GM19395 (cell line): ENCODE results near the gene NEMF.
"Not testable (repeated sequence)": the region's sequence is repeated elsewhere in the genome, so short reads cannot be mapped to it uniquely, and the experiment has no call there.

Experiments
- ATAC-seq: cut with Tn5 transposase; IDR thresholded peaks from one replicate; pipeline ENCODE4 v1.9.1; 2021; ENCODE audit warnings: mild to moderate bottlenecking, moderate library complexity; ENCODE audit not compliant: unreplicated experiment

NEMF gene

GRCh38 chr14:49820176-49820575, 32.4 kb downstream of the NEMF start:
- no peak for ATAC-seq

GRCh38 chr14:49816844-49817243, 35.7 kb downstream of the NEMF start:
- no peak for ATAC-seq

DNA sequence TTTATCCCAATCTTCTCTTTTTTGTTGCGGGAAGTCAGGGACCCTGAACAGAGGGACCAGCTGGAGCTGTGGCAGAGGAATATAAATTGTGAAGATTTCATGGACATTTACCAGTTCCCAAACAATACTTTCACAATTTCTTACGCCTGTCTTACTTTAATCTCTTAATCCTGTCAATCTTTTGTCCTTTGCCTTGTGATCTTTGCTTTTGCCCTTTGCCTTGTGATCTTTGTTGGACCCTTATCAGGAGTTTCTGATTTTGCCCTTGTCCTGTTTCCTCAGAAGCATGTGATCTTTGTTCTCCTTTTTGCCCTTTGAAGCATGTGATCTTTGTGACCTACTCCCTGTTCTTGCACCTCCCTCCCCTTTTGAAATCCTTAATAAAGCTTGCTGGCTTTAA, 36.5 kb downstream of the NEMF start:
- ATAC-seq: not testable (repeated sequence)

DNA sequence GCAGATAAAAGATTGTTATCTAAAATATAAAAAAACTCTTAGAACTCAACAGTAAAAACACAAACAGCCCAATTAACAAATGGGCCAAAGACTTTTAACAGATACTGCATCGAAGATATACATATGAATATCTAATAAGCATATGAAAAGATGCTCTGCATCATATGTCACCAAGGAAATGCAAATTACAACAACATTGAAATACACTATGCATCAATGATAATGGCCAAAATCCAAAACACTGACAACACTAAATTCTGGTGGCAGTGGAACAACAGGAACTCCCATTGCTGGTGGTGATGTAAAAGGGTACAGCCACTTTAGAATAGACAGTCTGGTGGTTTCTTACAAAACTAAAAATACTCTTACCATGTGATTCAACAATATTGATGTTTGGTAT, 43.8 kb downstream of the NEMF start:
- ATAC-seq: no peak

GRCh38 chr14:49796025-49796424, 56.6 kb downstream of the NEMF start:
- ATAC-seq: no peak

GRCh38 chr14:49792618-49793017, 60.0 kb downstream of the NEMF start:
- ATAC-seq: no peak

DNA sequence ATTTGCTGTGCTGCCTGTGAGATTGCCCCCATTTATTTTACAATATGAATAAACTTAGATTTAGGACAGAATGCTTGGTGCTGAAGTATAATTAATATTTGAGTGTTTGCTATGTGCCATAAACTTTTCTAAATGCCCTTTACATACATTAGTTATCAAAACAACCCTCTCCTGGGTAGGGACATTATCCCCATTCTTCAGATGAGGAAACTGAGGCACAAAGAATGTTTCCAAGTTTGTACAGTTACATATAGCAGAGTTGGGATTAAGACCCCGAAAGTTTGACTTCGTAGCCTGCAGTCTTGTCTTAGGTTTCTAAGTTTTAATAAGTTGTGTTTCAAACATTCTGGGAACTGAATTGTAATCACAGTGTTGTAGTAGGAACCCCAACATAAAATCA, 66.3 kb downstream of the NEMF start:
- no peak for ATAC-seq

DNA sequence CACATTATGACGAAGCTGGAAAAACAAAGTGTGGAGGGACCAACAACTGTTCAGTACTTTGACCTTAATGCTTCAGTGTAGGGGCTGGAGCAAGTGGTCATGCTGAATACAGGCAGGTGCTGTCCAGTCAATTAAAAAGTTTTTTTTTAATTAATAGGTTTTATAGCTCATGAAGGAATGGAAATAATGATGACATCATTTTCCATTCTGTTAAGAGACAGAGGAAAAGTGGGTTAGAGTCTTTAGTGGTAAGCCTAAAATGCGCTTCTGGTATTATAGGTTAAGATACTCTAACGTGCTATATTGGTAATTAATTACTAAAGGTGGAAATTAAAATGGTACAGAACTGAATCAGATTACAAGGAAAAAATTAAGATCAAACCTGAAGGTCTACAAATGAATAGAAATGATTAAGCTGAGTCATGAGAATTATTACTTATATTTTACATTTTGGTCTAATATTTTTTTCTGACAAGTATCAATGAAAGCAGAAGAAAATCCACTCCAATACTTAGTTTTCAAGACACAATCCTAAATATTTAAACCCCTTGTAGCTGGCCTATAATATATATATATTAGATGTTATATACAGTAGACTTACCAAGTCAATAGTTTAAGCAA, 69.1 kb downstream of the NEMF start:
- no peak for ATAC-seq

DNA sequence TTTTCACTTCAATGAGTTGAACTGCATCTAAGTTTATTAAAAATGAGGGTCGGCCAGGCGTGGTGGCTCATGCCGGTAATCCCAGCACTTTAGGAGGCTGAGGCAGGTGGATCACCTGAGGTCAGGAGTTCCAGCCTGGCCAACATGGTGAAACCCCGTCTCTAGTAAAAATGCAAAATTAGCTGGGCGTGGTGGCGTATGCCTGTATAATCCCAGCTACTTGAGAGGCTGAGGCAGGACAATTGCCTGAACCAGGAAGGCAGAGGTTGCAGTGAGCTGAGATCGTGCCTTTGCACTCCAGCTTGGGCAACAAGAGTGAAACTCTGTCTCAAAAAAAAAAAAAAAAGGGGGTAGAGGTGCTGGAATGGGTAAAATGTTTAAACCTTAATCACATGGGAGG, 71.5 kb downstream of the NEMF start:
- ATAC-seq: not testable (repeated sequence)

DNA sequence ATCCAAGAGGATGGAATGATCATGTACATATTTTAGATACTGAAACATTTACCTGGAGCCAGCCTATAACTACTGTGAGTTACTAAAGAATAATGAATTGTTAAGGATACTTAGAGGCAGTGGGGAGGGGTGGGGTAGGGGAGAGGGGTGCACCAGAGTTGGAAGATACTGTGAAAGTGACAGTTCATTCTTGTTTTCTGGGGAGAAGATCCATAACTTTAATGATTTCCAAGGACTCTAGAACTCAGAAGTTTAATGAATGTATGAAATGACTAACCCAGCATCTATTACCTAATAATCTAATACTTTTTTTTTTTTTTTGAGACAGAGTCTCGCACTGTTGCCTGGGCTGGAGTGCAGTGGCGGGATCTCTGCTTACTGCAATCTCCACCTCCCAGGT, 74.2 kb downstream of the NEMF start:
- ATAC-seq: no peak

GRCh38 chr14:49774106-49774505, 78.5 kb downstream of the NEMF start:
- ATAC-seq: no peak

- ATAC-seq: not testable (repeated sequence)
Observed at GRCh38 chr14:49771691-49772090, 80.9 kb downstream of the NEMF start.

DNA sequence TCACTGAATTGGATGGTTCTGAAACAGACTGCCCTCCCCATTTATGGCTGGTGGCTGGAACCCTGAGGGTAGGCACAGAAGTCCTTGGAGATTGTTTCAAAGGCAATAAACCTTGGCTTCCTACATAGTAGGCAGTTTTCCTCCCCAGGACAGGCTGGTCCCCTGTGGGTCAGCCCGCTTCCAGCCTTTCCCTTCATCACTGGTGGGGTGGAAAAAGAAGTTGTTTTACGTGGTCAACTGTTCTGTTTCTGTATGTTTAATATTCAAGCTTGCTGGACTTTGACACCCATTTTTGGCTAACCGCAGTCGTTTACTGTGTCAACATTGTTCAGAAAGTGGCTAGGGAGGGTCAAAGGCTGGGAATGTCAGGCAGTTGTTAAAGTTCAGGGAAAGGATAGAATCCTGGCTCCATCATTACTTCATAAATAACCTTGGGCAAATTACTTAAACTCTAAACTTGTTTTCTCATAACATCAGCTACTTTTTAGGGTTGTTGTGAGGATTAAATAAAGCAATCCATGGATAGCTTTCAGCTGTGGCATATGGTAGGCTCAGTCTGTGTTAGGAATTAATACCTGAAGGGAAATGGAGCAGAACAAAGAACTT, 82.3 kb downstream of the NEMF start:
- ATAC-seq: no peak

DNA sequence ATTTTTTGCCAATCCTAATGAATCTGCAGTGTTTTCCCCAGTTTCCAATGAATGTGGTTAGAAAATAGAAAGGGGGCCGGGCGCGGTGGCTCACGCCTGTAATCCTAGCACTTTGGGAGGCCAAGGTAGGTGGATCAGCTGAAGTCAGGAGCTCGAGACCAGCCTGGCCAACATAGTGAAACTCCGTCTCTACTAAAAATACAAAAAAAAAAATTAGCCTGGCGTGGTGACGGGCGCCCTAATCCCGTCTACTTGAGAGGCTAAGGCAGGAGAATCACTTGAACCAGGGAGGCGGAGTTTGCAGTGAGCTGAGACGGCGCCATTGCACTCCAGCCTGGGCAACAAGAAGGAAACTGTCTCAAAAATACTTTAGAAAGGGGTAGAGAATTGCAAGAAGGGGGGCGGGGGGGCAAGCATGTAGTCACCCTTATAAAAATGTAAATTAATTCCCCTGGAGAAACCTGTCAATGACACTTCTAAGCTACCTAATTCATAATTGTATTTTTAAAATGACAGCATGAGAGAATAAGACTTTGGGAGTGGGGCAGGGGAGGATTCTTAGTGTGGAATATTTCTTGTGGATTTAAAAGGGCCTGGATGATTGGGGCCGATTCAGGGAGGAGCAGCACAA, 82.9 kb downstream of the NEMF start:
- ATAC-seq: no peak

DNA sequence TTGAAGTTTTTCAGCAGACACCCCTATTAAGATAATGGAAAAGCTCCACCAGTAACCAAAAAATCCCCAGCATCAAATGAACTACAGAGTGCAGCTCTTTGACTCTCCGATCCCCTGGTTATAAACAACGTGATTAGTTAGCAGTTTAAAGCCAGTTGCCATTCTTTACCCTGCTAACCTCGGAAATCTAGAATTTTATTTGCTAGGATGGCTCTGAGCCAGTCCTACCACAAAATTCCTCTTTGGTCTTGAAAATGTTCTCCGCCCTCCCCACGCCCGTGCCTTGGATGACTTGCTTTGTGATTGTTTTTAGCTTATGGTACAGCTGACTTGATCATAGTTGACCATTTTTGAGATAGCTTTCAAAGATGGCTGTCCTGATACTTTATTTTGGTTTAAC, 83.4 kb downstream of the NEMF start:
- no peak for ATAC-seq

GRCh38 chr14:49768301-49769121, 84.1 kb downstream of the NEMF start:
- peak; percentile 33 for ATAC-seq

- ATAC-seq: peak; percentile 91
Observed at GRCh38 chr14:49767571-49768300, 84.9 kb downstream of the NEMF start, which contains the start of gene KLHDC2. Gene KLHDC2, plus strand, starts transcription at chr14:49768153. Its CDS starts 316 bp downstream, at chr14:49768469.

DNA sequence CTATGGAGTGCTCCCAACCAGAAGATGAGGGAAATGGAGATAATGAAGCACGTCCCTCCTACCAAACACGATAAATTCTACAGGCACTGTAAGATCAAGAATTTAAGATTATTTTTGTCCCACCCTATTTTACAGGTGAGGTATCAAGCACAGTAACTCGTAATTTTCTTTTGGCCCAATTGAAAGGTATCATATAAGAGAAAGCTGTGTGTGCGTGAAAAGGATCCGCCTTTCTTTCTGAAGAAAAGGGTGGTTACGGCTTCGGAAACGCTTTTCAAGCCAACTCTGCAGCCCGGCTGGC, 85.4 kb downstream of the NEMF start:
- no peak for ATAC-seq

GRCh38 chr14:49766839-49767238, 85.7 kb downstream of the NEMF start:
- ATAC-seq: no peak

DNA sequence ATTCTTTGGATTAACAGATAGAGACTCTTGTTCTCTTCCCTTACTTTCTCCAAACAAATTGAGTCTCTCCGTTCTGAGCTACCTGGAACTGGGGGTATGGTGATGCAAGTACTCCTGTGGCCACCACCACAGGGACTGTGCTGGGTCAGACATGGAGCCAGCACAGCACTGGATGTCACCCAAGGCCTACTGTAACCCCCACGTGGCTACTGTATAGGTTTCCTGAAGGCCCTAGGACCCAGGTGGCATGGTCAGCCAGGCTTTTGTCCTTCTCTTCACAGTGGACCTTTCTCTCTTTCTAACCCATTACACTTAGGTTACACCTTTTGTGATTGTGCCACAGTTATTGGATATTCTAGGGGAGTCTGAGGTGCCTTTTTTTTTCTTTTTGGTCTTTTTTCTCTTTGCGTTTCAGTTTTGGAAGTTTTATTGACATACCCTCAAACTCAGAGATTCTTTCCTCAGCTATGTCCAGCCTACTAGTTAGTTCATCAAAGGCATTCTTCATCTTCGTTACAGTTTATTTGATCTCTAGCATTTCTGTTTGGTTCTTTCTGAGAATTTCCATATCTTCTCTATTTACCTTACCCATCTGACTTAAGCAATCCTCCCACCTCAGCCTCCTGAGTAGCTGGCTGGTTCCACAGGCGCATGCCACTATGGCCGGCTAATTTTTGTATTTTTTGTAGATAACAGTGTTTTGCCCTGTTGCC, 90.6 kb downstream of the NEMF start:
- ATAC-seq: no peak
